CD4-positive, alpha-beta T cell treated with Interleukin-4 for 4 hours (primary cell): ENCODE measurements around the gene TYK2.
A peak's percentile ranks its signal among the peaks of the same experiment; 100 is the strongest.
"Not testable (repeated sequence)": the region's sequence is repeated elsewhere in the genome, so short reads cannot be mapped to it uniquely, and the experiment has no call there.

Source experiments
- DNase-seq: peaks from one replicate; pipeline ENCODE4 v3.0.0-alpha.2; 2020

The TYK2 gene

DNA sequence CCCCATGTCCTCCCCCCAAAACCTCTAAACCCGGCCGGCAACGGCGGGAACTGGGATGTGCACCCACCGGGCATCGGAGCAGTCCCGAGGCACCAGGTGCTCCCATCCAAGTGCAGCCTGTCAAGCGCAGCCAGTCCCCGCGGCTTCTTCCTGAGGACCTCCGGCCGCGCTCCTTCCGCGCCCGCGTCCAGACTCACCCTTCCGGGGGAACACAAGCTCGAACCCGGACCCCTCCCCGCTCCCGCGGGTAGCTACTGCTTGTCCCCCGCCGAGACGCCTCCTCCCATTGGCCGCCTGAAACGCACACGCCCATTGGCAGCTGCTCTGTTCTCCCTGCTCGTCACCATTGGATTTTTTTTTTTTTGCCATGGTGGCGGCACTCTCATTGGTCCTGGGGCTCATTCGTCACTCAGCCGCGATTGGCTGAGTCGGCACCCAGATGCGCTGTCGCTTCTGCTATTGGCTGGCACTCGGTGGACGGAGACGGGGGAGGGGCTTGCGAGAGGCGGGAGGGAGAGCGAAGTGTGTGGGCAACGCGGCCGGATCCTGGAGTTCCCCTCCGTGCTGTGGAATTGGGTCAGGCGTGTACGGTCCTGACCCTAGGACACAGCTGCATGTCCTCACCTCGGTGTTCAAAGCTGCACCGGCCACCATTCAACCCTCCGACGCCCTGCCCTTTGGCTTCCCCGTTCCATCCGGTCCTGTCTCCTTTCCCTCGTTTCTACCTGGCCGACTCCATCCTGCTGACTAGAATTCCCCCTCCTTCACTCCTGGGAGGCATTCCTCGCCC, at the start of gene TYK2:
Gene TYK2, minus strand, starts transcription at position 260 of the 790 bp plus-strand sequence. CDS start 2,166 bp downstream, outside the sequence.
- peak; percentile 97 for DNase-seq

DNA sequence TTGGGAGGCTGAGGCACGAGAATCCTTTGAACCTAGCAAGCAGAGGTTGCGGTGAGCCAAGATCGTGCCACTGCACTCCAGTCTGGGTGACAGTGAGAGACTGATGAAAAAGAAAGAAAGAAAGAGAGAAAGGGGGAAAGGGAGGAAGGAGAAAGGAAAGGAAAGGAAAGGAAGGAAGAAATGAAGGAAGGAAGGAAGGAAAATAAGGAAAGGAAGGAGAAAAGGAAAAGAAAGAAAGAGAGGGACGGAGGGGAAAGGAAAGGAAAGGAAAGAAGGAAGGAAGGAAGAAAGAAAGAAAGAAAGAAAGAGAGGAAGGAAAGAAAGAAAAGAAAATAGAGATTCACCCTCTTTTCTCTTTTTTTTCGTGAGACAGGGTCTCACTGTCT, 48.6 kb upstream of the TYK2 start:
- DNase-seq, result no peak

DNA sequence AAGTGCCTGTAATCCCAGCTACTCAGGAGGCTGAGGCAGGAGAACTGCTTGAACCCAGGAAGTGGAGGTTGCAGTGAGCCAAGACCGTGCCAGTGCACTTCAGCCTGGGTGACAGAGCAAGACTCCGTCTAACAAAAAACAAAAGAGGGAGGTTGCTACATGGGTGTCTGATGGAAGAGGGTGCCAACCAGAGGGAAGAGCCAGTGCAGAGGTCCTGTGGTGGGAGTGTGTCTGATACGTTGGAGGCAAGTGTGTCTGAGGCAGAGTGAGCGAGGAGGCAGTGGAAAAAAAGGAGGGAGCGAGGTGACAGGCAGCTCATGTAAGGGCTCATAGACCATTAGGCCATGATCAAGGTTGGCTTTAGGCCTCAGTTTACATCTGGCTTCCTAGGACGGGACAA, 46.8 kb upstream of the TYK2 start:
- DNase-seq, result no peak

DNA sequence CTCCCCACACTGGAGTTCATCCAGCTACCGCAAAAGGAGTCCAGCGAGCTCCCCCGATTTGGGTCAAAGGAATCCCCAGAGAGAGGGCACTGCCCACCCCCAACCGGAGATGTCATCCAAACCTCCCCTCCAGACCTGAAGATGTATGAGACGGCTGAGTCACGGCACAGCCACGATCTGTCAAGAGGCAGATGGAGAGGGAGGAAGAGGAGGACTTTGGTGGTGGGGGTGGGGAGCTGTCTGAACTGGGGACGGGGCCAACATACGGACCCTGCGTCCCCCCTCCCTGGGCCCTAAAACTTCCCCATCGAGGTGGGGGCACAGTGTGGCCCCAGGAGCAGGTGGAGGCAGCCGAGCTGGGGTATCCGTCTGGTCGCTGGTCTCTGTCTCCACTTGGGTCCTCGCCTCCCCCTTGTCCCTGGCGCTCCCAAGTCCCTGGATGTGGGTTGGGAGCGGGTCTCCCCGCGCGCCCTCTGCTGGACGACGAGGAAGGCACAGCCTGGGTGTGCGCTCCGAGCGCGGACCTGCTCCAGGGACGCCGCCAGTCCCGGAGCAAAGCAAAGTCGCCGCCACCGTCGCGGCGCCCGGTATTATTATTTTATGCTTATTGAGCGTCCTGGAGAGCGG, 43.8 kb upstream of the TYK2 start:
- peak; percentile 42 for DNase-seq

DNA sequence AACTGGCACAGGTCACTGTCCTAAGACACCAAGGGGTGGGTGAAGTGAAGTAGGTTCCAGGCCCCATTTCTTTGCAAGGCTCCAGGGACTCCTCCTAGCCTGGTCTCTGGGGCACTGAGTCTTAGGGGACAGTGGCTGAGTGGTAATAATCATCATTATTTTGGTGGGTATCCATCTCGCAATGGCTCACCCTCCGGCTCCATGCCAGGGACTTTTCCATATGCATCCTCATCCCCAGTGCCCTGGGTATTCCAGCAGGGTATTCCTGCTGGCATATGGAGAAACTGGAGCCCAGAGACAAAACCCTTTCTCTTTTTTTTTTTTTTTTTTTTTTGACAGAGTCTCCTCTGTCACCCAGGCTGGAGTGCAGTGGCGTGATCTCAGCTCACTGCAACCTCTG, 42.5 kb upstream of the TYK2 start:
- DNase-seq, result no peak

DNA sequence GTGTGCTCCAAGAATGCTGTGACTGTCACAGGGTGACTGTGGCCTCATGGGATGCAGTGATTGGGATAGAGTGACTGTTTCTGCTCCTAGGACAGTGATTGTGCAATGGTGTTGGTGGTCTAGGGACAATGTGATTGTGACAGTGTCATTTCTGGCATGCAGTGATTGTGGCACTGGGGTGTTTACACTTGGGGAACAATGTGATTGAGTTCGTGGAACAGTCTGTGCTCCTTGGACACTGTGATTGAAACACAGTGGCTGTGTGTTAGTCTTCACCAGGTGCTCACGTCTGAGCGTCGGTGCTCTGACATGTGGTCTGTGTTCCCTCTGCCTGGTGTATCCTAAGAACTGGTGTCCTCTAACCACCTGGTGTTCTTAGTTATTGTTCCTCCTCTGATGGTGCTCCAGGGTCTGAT, 41.7 kb upstream of the TYK2 start:
- DNase-seq, result no peak

DNA sequence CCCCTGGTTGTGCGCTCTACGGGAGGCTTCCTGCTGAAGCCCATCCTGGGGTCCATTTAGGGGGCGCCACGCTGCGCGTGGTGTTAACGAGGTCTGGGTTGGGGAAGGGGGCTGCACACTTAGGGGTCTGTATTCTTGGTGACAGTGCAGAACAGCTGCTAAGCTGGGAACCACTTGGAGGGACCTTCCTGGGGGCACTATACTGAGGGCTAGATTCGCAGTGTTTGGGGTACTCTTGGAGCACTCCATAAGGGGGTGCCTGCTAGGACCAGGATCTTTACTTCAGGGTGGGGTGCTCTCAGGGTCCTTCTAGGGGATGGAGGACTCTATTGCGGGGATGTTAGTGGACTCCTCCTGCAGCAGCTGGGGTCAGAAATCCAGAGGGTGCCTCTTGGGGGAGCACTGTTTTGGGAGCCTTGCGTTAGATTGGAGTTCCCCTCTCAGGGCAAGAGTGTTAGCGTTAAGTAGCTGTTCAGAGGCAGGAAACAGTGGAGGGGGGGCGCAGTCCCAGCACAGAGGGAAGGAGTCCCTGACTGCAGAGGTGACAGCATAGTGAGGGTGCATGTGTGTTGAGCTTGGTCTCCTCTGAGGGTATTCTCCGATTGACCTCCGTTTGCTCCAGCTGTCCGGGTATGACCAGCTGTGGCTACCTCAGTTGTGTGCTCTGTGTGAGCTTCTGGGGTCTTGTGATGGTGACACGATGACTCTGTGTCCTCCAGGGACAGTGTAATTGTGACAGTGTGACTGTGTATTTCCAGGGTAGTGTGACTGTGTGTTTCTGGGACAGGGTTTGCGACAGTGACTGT, 41.1 kb upstream of the TYK2 start:
- DNase-seq, result no peak

DNA sequence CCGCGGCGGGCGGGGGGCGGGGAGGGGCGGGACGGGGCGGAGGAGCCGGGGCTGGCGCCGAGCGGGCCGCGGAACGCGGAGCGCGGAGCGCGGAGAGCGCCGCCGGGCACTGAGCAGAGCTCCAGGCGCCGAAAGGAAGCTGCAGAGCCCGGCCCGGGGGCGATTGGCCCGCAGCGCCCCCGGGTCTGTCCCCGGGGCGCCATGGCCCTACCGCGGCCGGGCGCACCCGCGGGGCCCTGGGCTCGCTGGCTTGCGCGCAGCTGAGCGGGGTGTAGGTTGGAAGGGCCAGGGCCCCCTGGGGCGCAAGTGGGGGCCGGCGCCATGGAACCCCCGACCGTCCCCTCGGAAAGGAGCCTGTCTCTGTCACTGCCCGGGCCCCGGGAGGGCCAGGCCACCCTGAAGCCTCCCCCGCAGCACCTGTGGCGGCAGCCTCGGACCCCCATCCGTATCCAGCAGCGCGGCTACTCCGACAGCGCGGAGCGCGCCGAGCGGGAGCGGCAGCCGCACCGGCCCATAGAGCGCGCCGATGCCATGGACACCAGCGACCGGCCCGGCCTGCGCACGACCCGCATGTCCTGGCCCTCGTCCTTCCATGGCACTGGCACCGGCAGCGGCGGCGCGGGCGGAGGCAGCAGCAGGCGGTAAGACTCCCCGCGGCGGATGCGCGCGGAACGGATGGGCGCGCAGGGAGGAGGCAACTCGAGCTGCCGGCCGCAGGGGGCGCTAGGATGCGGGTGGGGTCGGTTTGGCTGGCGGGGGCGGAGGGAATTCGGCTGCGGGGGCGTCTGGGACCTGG, 40.3 kb upstream of the TYK2 start, which contains the start of gene PDE4A:
Gene PDE4A, plus strand, starts transcription at position 95 of the 796 bp plus-strand sequence. Its CDS starts 227 bp downstream, at position 322.
- no peak for DNase-seq

DNA sequence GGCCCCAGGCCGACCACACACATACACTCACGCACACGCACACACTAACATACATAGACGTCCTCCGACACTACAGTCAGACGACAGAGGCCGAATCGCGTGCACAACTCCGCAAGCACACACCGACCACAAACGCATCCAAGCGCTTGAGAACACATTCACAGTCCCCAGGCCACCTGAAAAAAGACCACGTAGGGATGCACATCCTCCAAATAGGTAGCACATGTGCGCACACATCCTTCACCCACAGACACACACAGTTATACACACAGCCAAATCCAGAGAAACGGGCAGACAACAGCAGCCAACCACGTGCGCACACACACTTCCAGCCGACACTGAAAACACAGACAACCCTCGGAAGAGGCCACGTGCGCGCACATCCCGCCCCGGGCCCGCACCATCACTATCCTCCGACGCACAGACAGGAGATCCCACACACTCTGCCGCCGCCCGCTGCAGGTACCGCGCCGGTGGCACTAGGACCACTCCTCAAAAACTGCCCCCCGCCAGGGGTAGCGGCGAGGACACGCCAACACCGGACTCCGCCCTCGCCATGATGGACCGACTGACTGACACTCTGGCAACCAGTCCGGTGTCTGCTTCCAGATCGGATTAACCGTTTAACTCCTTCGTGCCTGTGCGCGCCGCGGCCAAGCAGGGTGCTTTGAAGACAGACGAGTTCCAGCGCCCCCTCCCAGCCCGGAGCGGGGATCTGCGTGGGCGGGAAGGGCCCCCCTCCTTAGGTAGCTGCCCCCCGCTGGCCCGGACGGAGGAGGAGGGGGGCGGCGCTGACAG, 39.5 kb upstream of the TYK2 start:
- no peak for DNase-seq

DNA sequence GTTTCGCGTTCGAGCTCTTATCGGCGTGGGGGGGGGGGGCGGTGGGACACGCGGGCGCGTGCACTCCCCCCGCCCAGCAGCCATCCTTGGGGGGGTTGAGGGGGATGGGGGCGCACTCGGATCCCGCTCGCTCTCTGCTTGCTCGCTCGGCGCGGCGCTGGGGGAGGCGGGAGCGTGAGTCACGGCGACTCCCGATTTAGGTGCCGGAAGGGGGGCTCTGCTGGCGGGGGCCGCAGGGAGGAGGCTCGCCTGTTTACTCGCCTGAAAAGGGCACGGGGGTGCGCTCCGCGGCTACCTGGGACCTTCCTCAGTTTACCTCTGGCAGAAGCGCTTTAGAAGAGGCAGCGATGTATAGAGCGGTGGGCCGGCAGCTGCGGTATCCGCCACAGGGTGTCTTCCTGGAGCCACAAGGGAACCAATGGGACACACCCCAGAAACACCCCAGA, 38.9 kb upstream of the TYK2 start:
- no peak for DNase-seq

DNA sequence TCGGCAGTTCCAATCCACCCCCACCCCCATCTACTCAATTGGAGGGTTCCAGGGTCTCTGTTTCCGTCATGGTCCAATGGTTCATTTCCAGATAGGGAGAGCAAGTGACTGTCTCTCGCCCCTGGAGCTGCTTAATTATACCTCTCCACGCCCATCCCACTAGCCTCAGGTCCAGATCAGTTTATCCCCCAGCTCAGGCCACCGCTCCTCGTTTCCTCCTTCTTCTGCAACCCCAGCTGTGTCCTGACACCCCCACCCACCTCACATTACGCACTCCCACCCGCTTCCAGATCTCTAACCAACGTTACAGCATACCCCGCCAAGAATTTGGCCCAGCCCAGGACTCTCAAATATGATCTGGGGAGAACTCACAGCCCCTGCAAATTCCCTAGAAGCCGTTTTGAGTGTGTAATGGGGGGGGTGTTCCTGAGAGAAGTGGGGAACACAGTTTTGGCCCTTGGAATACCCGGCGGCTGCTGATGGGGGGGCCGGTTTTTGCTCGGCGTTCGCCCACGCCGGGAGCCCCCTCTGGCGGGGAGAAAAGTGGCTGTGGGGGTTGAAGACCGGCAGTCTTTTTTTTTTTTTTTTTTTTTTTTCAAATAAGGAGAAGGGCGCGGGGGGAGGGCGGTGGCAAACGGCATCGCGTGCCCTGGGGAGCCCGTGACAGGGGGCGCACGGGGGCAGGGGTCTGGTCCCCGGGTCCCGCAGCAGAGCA, 38.3 kb upstream of the TYK2 start:
- DNase-seq, result no peak

DNA sequence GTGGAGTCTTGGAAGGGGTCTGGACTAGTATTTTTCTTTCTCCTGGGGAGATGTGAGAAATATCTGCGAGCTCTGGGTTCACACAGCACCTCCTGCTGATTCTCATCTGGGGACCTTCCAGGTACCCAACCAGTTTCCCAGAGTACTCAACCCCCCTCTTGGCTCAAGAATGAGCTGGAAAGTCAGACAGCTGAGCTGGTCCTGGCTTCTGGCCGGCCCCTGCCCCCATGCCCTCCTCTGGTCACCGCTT, 37.8 kb upstream of the TYK2 start:
- DNase-seq, result no peak

DNA sequence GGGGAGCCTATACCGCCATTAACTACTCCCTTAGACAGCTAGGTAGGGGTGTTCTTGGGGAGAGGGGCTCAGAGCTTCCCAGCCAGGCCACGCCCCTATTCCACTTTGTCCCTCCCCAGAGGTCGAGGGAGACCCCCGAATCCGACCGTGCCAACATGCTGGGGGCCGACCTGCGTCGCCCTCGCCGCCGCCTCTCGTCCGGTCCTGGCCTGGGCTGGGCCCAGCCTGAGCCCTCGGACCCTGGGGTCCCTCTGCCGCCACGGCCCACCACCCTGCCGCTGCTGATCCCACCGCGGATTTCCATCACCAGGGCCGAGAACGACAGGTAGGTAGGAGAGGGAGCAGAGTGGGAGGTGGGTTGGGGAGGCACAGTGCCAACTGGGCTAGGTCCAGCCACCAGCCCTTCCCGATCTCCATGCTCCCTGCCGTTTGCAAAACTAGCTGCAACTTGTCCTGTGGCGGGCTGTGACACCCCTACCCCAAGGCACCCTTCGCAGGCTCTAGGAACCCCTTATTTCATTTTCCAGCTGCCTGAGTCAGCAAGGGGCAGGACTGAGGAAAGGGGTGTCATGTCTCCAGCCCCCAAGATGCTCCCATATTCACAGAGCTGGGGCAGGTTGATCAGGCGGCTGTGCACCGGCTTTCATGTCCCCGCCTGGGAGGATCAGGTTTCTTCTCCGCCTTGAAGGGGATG, 37.3 kb upstream of the TYK2 start:
- DNase-seq, result no peak

DNA sequence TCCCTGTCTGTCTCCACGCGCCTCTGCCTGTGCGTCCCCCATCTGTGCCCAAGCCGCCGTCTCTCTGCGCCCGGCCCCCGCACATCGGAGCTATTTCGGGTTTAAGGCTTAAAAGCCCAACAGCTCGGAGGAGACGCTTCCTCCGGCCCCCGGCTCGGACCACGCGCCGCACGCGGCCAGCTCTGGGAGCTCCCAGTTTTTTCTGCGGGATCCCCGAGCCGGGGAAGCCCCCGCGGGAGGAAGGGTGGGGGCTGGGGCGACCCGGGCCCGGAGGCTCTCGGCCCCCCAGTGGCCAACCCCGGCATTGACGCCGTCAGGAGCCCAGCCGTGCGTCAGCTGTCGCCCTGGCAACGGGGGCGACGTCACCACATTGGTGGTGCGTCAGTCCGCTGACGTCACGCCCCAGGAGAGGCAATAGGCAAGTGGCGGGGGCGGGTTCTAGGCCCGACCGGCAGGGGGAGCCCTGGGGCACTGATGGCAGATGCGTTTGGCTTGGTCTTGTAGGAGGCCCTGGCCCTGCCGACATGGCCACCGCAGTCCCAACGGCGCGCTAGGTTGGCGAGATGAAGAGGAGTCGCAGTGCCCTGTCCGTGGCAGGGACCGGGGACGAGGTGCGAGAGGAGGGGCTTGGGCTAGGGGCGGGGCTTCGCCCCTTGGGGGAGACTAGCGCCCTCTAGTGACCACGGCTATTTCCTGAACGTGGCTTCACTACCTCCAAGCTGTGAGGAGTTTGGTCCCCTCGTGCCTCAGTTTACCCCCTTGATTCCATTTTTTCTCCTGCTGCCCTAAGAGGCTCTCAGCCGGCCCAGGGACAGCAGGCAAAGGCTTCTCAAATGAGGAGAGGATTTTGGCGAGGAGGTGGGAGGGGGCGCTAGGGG, 36.2 kb upstream of the TYK2 start:
- DNase-seq, result peak; percentile 87

DNA sequence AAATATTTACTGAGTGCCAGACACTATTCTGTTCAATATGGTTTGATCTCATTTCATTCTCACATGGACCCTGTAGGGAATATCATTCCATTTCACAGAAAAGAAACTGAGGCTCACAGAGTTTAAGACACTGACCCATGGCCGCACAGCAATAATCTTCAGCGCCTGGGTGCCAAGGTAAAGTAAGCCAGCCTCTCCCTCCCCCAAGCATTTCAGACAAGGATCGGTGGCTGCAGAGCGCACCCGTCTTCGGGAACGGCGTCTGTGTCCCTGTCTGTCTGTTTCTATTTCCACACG, 35.7 kb upstream of the TYK2 start:
- DNase-seq, result no peak

DNA sequence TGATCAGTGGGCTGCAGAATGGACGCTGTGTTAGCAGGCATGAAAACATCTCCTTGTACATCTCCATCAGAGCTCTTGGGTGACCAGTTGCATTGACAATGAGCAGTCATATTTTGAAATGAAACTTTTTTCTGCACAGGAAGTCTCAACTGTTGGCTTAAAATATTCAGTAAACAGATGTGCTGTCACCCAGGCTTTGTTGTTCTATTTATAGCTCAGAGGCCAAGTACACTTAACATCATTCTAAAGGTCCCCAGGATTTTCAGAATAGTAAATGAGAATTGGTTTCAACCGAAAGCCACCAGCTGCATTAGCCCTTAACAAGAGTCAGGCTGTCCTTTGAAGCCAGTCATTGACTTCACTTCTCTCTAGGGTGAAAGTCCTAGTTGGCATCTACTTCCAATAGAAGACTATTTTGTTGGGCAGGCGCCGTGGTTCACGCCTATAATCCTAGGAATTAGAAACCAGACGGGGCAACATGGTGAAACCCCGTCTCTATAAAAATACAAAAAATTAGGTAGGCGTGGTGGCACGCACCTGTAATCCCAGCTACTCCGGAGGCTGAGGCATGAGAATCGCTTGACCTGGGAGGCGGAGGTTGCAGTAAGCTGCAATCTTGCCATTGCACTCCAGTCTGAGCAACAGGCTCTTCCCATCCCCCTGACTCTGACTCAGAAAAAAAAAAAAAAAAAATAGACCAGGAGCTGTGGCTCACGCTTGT, 32.0 kb upstream of the TYK2 start:
- DNase-seq, result peak; percentile 75

DNA sequence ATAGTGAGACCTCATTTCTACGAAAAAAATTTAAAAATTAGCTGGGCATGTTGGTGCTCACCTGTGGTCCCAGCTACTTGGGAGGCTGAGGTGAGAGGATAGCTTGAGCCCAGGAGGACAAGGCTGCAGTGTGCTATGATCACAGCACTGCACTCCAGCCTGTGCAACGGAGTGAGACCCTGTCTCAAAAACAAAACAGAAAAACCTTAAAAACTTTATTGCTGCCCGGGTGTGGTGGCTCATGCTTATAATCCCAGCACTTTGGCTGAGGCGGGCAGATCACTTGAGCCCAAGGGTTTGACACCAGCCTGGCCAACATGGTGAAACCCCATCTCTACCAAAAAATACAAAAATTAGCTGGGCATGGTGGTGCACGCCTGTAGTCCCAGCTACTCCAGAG, 30.9 kb upstream of the TYK2 start:
- DNase-seq, result not testable (repeated sequence)

DNA sequence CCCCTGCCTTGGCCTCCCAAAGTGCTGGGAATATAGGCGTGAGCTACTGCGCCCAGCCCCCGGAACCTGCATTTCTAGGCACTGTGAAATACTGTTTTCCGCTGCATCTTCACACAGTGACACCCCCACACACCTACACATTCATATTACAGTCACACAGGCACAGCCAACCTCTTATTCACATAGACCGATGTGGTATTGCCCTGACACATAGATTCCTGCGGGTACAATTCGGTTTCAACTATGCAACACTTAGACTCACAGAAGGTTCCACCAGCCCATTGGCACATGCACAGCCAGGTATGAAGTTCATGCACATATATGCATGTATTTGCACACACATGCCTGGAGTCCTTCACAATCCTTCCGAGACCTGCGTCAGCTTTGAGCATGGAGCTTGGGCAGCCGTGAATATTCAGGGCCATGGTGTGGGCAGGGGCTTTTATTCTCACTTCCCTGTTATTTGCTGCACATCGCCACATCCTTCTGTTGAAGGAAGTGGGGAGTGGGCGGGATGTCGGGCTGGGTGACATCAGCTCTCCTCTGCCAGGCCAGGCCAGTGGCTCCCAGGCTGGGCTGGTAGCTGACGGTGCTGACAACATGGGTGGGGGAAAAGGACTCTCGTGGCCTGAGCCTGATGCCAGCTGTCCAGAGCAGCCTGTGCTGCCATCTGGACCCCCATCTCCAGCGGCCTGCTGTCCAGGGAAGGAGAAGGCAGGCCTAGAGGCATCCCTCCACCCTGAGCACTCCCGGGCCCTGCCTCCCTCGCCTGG, 28.3 kb upstream of the TYK2 start:
- peak; percentile 81 for DNase-seq

DNA sequence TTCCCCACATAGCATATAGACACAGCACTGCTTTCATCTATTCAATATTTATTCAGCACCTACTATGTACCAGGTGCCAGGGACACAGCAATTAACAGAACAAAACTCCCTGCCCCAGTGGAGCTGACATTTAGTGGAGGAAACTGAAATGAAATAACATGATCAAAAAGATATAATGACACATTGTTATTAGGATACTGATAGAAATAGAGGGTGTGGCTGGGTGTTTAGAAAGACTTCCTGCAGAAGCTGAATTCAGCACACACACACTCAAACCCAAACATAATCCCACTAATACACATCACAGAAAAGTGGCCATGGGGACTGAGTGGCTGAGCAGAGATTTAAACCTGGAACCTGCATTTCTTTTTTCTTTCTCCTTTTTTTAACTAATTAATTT, 26.7 kb upstream of the TYK2 start:
- DNase-seq, result peak; percentile 66
